Stimulated activated CD8-positive, alpha-beta memory T cell treated with anti-CD3 and anti-CD28 coated beads, Interleukin-12 subunit alpha, Interleukin-12 subunit beta, amount 100 ng/mL, for 4 hours (primary cell): ENCODE data around the gene MRPL3.
"Not testable (repeated sequence)": the region's sequence is repeated elsewhere in the genome, so short reads cannot be mapped to it uniquely, and the experiment has no call there.

ENCODE experiments used
- DNase-seq: peaks from one replicate; pipeline ENCODE4 v3.0.0-alpha.2; 2020; ENCODE audit warnings: low read depth

Gene MRPL3

GRCh38 chr3:131494706-131495105, 8.1 kb downstream of the MRPL3 start:
- no peak for DNase-seq

GRCh38 chr3:131491775-131492174, 11.0 kb downstream of the MRPL3 start:
- no peak for DNase-seq

- DNase-seq: no peak
Measured at GRCh38 chr3:131491084-131491483, 11.7 kb downstream of the MRPL3 start.

GRCh38 chr3:131486545-131486944, 16.2 kb downstream of the MRPL3 start:
- not testable (repeated sequence) for DNase-seq

- no peak for DNase-seq
Measured at GRCh38 chr3:131485119-131485518, 17.7 kb downstream of the MRPL3 start.

GRCh38 chr3:131484496-131485111, 18.2 kb downstream of the MRPL3 start:
- DNase-seq: no peak

GRCh38 chr3:131480116-131480515, 22.7 kb downstream of the MRPL3 start:
- no peak for DNase-seq

GRCh38 chr3:131477813-131478212, 25.0 kb downstream of the MRPL3 start:
- DNase-seq: no peak

- DNase-seq: no peak
Measured at GRCh38 chr3:131474115-131474514, 28.7 kb downstream of the MRPL3 start.

- DNase-seq: no peak
Measured at GRCh38 chr3:131470377-131470776, 32.4 kb downstream of the MRPL3 start.

GRCh38 chr3:131458653-131459052, 44.1 kb downstream of the MRPL3 start:
- no peak for DNase-seq

GRCh38 chr3:131457220-131457619, 45.6 kb downstream of the MRPL3 start:
- no peak for DNase-seq

- no peak for DNase-seq
Measured at GRCh38 chr3:131454501-131454900, 48.3 kb downstream of the MRPL3 start.

GRCh38 chr3:131453533-131453932, 49.2 kb downstream of the MRPL3 start:
- no peak for DNase-seq

- no peak for DNase-seq
Measured at GRCh38 chr3:131447349-131447748, 55.4 kb downstream of the MRPL3 start.

GRCh38 chr3:131444180-131444579, 58.6 kb downstream of the MRPL3 start:
- DNase-seq: no peak

- DNase-seq: no peak
Measured at GRCh38 chr3:131439084-131439483, 63.7 kb downstream of the MRPL3 start.

GRCh38 chr3:131435000-131435399, 67.8 kb downstream of the MRPL3 start:
- no peak for DNase-seq

- no peak for DNase-seq
Measured at GRCh38 chr3:131432441-131432840, 70.3 kb downstream of the MRPL3 start.

GRCh38 chr3:131431754-131432153, 71.0 kb downstream of the MRPL3 start:
- no peak for DNase-seq

GRCh38 chr3:131427226-131427625, 75.5 kb downstream of the MRPL3 start:
- DNase-seq: no peak

GRCh38 chr3:131421957-131422498, 80.7 kb downstream of the MRPL3 start:
- no peak for DNase-seq

GRCh38 chr3:131421301-131421700, 81.5 kb downstream of the MRPL3 start:
- no peak for DNase-seq

- DNase-seq: no peak
Measured at GRCh38 chr3:131417751-131418150, 85.0 kb downstream of the MRPL3 start.
